GM21717 (cell line): ENCODE data around the gene ADAMTS13.
"Not testable (repeated sequence)": the region's sequence is repeated elsewhere in the genome, so short reads cannot be mapped to it uniquely, and the experiment has no call there.

Source experiments
- ATAC-seq: cut with Tn5 transposase; IDR thresholded peaks from one replicate; pipeline ENCODE4 v1.9.1; 2021; ENCODE audit warnings: mild to moderate bottlenecking, moderate library complexity; ENCODE audit not compliant: unreplicated experiment

The ADAMTS13 gene

GRCh38 chr9:133423216-133423615, 1.0 kb downstream of the ADAMTS13 start:
- no peak for ATAC-seq

GRCh38 chr9:133424187-133424586, 2.0 kb downstream of the ADAMTS13 start:
- ATAC-seq: no peak

- no peak for ATAC-seq
Measured at GRCh38 chr9:133425049-133425632, 3.0 kb downstream of the ADAMTS13 start.

- ATAC-seq: no peak
Measured at GRCh38 chr9:133426011-133426410, 3.8 kb downstream of the ADAMTS13 start.

- no peak for ATAC-seq
Measured at GRCh38 chr9:133427658-133428348, 5.6 kb downstream of the ADAMTS13 start.

GRCh38 chr9:133428617-133429101, 6.5 kb downstream of the ADAMTS13 start:
- ATAC-seq: no peak

GRCh38 chr9:133429214-133429613, 7.0 kb downstream of the ADAMTS13 start:
- no peak for ATAC-seq

GRCh38 chr9:133429641-133430161, 7.5 kb downstream of the ADAMTS13 start:
- ATAC-seq: no peak

GRCh38 chr9:133430244-133430643, 8.1 kb downstream of the ADAMTS13 start:
- no peak for ATAC-seq

GRCh38 chr9:133433351-133433843, 11.2 kb downstream of the ADAMTS13 start:
- ATAC-seq: no peak

GRCh38 chr9:133436681-133437080, 14.5 kb downstream of the ADAMTS13 start:
- no peak for ATAC-seq

- ATAC-seq: no peak
Measured at GRCh38 chr9:133437753-133438531, 15.8 kb downstream of the ADAMTS13 start.

GRCh38 chr9:133439337-133439736, 17.2 kb downstream of the ADAMTS13 start:
- no peak for ATAC-seq

GRCh38 chr9:133440874-133441273, 18.7 kb downstream of the ADAMTS13 start:
- ATAC-seq: no peak

- ATAC-seq: no peak
Measured at GRCh38 chr9:133441571-133441970, 19.4 kb downstream of the ADAMTS13 start.

- no peak for ATAC-seq
Measured at GRCh38 chr9:133443248-133443647, 21.1 kb downstream of the ADAMTS13 start.

GRCh38 chr9:133443982-133444381, 21.8 kb downstream of the ADAMTS13 start:
- ATAC-seq: no peak

- no peak for ATAC-seq
Measured at GRCh38 chr9:133445293-133445969, 23.3 kb downstream of the ADAMTS13 start.

GRCh38 chr9:133448487-133448972, 26.4 kb downstream of the ADAMTS13 start:
- ATAC-seq: no peak

- no peak for ATAC-seq
Measured at GRCh38 chr9:133449760-133450159, 27.6 kb downstream of the ADAMTS13 start.

GRCh38 chr9:133451865-133452264, 29.7 kb downstream of the ADAMTS13 start:
- ATAC-seq: not testable (repeated sequence)
